ENCODE data around the gene PAH. TPM values are rescaled to one million over a fixed set of nuclear protein-coding genes. Genes with fewer than 3 reads are reported as not detected.

The PAH gene
- total and polyA plus RNA-seq, 12 donors: 1.7 to 92.5 (median 8.6) TPM

DNA sequence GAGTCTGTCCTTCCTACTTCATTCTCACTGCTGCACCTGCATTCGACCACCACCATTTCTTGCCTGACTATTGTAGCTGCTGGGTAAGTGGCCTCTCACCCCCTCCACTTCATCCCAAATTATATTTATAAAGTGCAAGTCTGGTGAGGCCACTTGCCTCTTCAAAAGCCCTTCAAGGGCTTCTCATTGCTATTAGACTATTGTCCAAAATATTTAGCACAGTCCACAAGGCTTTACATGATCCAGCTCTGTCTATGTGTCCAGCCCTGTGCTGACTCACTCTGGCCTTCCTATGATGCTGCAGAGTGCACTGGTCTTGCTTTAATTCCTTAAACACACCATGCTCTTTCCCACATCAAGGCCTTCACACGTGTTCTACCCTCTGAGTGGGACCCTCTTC, 46.0 kb downstream of the PAH start:
- Histone ChIP-seq H3K4me3 (no peak overlapping the region), H3K27me3 (no peaks in the 10 kb centered on the region), H3K36me3 (replicated peaks in 1 of 2) (no peaks in the 10 kb centered on the region), H3K27ac (no peak overlapping the region), H3K4me1 (replicated peaks in 1 of 2) (peaks cover 4 to 5% of the 10 kb centered on the region in 2 donors), H3K9me3 (replicated peaks in 1 of 3) (no peaks in the 10 kb centered on the region)
- TF ChIP-seq, protein P1, sequence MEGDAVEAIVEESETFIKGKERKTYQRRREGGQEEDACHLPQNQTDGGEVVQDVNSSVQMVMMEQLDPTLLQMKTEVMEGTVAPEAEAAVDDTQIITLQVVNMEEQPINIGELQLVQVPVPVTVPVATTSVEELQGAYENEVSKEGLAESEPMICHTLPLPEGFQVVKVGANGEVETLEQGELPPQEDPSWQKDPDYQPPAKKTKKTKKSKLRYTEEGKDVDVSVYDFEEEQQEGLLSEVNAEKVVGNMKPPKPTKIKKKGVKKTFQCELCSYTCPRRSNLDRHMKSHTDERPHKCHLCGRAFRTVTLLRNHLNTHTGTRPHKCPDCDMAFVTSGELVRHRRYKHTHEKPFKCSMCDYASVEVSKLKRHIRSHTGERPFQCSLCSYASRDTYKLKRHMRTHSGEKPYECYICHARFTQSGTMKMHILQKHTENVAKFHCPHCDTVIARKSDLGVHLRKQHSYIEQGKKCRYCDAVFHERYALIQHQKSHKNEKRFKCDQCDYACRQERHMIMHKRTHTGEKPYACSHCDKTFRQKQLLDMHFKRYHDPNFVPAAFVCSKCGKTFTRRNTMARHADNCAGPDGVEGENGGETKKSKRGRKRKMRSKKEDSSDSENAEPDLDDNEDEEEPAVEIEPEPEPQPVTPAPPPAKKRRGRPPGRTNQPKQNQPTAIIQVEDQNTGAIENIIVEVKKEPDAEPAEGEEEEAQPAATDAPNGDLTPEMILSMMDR (IDR thresholded peaks at IDR 0.05): no peak
- TF ChIP-seq POLR2A (IDR thresholded peaks at IDR 0.05): no peak
- intact Hi-C loops (cut with DNase I): no loop called here
- WGBS, 4 donors: 66 to 75% (median 71%) methylated on average over 2 of the region's 2 CpGs
- no peak for DNase-seq

GRCh38 chr12:102869571-102869970, 47.5 kb downstream of the PAH start:
- Histone ChIP-seq H3K4me3 (no peak overlapping the region), H3K36me3 (replicated peaks in 1 of 2) (no peaks in the 10 kb centered on the region), H3K27me3 (no peaks in the 10 kb centered on the region), H3K4me1 (replicated peaks in 1 of 2) (peaks cover 0 to 1% of the 10 kb centered on the region in 2 donors), H3K9me3 (replicated peaks in 1 of 3) (no peaks in the 10 kb centered on the region), H3K27ac (no peak overlapping the region)
- intact Hi-C loops (cut with DNase I): no loop called here
- TF ChIP-seq, protein P1 (IDR thresholded peaks at IDR 0.05): no peak
- no peak for TF ChIP-seq POLR2A (IDR thresholded peaks at IDR 0.05)
- peak in 2 of 7 donors; percentile 23 to 24 for DNase-seq
- WGBS, 4 donors: 22 to 47% (median 35%) methylated on average over 3 of the region's 3 CpGs

GRCh38 chr12:102865821-102866615, 51.0 kb downstream of the PAH start:
- Histone ChIP-seq H3K9me3 (replicated peaks in 1 of 3) (no peaks in the 10 kb centered on the region), H3K36me3 (replicated peaks in 1 of 2) (no peaks in the 10 kb centered on the region), H3K27ac (no peak overlapping the region), H3K4me3 (no peak overlapping the region), H3K4me1 (replicated peaks in 1 of 2) (no peaks in the 10 kb centered on the region), H3K27me3 (no peaks in the 10 kb centered on the region)
- WGBS, 4 donors: 62 to 69% (median 67%) methylated on average over 6 of the region's 6 CpGs
- TF ChIP-seq, protein P1 (IDR thresholded peaks at IDR 0.05): no peak
- TF ChIP-seq POLR2A (IDR thresholded peaks at IDR 0.05): no peak
- intact Hi-C loops (cut with DNase I): no loop called here
- no peak for DNase-seq

DNA sequence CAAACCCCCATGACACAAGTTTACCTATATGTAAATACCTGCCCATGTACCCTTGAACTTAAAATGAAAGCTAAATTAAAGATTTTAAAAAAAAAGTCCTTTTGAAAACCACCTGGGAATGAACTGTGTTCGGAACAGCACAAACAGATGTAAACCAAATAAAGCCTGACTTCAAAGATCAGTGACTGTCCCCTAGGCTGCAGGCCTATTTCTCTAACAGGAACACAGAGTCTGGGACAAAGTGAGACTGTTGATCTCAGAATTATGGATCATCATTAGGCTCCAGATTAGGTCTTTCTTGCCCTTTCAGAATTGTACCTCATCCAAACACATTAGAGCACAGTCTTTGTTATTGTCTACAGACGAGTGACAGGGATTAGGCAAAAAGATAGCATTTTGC, 54.6 kb downstream of the PAH start:
- Histone ChIP-seq H3K36me3 (replicated peaks in 1 of 2) (no peaks in the 10 kb centered on the region), H3K27me3 (no peaks in the 10 kb centered on the region), H3K27ac (no peak overlapping the region), H3K4me1 (replicated peaks in 1 of 2) (no peaks in the 10 kb centered on the region), H3K9me3 (replicated peaks in 1 of 3) (no peaks in the 10 kb centered on the region), H3K4me3 (no peak overlapping the region)
- intact Hi-C loops (cut with DNase I): no loop called here
- no peak for DNase-seq
- TF ChIP-seq POLR2A (IDR thresholded peaks at IDR 0.05): no peak
- TF ChIP-seq, protein P1 (IDR thresholded peaks at IDR 0.05): no peak
- WGBS, 4 donors: 68 to 94% (median 84%) methylated on average over 2 of the region's 2 CpGs

Measured in adrenal gland (tissue), 12 donors.